ENCODE data around the gene PRPH. TPM values are rescaled to one million over a fixed set of nuclear protein-coding genes. Genes with fewer than 3 reads are reported as not detected.

PRPH gene
- total and polyA plus RNA-seq, 2 of the 13 experiments (the other 11 are each of a cell fraction or from before 2014, with no cell fraction given) = 0.12 TPM; not detected in 1

DNA sequence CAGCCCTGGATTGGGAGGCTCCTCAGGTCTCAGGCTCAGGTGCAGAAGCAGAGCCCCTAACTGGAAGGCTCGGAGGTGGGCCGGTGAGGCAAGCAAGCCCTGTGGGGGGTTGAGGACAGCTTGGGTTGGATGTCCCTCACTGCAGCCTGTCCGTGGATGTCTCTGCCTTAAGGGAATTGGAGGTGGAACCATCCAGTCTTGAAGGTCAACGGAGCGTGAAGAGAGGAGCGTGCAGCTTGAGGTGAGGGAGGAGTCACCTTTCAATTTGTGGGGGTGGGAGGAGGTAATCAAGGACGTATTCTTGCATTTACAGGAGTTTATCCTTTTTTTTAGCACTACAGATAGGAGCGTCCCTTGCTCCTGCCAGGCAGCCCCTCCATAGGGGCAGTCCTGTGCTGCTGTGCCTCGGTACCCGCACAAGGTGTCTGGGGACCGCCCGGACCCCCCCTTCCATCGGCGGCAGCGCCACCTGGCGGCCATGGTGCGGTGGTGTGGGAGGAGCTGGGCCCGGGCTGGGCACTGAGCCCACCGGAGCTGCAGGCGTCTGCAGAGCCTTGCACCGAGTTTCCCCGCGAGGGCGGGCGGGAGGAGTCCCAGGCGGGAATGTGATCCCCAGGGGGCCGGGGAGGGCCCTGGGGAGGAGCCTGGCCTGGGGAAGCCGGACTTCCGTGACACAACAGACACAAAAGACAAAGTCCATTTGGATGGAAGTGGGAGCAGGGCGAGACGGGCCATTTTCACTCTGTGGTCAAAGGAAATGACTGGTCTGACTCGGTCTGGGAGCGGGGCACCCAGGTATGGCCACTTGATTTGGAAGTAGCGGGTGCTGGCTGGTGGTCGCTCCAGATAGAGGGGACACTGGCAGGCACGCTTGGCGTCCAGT is 52.6 kb downstream of the PRPH start (continued):
- TF ChIP-seq, protein P1, sequence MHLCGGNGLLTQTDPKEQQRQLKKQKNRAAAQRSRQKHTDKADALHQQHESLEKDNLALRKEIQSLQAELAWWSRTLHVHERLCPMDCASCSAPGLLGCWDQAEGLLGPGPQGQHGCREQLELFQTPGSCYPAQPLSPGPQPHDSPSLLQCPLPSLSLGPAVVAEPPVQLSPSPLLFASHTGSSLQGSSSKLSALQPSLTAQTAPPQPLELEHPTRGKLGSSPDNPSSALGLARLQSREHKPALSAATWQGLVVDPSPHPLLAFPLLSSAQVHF (CRISPR knock-in tag; IDR thresholded peaks at IDR 0.05) = no peak
- TF ChIP-seq SIX4 (CRISPR knock-in tag; IDR thresholded peaks at IDR 0.05) = peak; percentile 89
- no peak for TF ChIP-seq GFI1 (CRISPR knock-in tag; IDR thresholded peaks at IDR 0.05; ENCODE audit: borderline replicate concordance)
- peak; percentile 70; the same call in 1 of the 2 replicates for TF ChIP-seq NAIF1 (CRISPR knock-in tag; IDR thresholded peaks at IDR 0.05; ENCODE audit: borderline replicate concordance)
- TF ChIP-seq, protein P2, sequence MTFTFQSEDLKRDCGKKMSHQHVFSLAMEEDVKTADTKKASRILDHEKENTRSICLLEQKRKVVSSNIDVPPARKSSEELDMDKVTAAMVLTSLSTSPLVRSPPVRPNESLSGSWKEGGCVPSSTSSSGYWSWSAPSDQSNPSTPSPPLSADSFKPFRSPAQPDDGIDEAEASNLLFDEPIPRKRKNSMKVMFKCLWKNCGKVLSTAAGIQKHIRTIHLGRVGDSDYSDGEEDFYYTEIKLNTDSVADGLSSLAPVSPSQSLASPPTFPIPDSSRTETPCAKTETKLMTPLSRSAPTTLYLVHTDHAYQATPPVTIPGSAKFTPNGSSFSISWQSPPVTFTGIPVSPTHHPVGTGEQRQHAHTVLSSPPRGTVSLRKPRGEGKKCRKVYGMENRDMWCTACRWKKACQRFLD (CRISPR knock-in tag; IDR thresholded peaks at IDR 0.05; ENCODE audit: borderline replicate concordance) = no peak
- TF ChIP-seq ZFP36L2 (CRISPR knock-in tag; IDR thresholded peaks at IDR 0.05) = peak; percentile 70; the same call in 1 of the 2 replicates
- TF ChIP-seq YEATS2 (CRISPR knock-in tag; IDR thresholded peaks at IDR 0.05; ENCODE audit: borderline replicate concordance) = peak; percentile 72; the same call in 1 of the 2 replicates
- TF ChIP-seq, protein P3, sequence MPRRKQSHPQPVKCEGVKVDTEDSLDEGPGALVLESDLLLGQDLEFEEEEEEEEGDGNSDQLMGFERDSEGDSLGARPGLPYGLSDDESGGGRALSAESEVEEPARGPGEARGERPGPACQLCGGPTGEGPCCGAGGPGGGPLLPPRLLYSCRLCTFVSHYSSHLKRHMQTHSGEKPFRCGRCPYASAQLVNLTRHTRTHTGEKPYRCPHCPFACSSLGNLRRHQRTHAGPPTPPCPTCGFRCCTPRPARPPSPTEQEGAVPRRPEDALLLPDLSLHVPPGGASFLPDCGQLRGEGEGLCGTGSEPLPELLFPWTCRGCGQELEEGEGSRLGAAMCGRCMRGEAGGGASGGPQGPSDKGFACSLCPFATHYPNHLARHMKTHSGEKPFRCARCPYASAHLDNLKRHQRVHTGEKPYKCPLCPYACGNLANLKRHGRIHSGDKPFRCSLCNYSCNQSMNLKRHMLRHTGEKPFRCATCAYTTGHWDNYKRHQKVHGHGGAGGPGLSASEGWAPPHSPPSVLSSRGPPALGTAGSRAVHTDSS (CRISPR knock-in tag; conservative IDR thresholded peaks at IDR 0.05) = 0 out of 2 replicates have a peak, but pooled peaks have one; percentile 54
- TF ChIP-seq PHF21A (CRISPR knock-in tag; IDR thresholded peaks at IDR 0.05) = peak; percentile 97
- TF ChIP-seq, protein P4, sequence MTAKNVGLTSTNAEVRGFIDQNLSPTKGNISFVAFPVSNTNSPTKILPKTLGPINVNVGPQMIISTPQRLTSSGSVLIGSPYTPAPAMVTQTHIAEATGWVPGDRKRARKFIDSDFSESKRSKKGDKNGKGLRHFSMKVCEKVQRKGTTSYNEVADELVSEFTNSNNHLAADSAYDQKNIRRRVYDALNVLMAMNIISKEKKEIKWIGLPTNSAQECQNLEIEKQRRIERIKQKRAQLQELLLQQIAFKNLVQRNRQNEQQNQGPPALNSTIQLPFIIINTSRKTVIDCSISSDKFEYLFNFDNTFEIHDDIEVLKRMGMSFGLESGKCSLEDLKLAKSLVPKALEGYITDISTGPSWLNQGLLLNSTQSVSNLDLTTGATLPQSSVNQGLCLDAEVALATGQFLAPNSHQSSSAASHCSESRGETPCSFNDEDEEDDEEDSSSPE (CRISPR knock-in tag; IDR thresholded peaks at IDR 0.05) = peak; percentile 91
- TF ChIP-seq, protein P5, sequence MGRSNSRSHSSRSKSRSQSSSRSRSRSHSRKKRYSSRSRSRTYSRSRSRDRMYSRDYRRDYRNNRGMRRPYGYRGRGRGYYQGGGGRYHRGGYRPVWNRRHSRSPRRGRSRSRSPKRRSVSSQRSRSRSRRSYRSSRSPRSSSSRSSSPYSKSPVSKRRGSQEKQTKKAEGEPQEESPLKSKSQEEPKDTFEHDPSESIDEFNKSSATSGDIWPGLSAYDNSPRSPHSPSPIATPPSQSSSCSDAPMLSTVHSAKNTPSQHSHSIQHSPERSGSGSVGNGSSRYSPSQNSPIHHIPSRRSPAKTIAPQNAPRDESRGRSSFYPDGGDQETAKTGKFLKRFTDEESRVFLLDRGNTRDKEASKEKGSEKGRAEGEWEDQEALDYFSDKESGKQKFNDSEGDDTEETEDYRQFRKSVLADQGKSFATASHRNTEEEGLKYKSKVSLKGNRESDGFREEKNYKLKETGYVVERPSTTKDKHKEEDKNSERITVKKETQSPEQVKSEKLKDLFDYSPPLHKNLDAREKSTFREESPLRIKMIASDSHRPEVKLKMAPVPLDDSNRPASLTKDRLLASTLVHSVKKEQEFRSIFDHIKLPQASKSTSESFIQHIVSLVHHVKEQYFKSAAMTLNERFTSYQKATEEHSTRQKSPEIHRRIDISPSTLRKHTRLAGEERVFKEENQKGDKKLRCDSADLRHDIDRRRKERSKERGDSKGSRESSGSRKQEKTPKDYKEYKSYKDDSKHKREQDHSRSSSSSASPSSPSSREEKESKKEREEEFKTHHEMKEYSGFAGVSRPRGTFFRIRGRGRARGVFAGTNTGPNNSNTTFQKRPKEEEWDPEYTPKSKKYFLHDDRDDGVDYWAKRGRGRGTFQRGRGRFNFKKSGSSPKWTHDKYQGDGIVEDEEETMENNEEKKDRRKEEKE (IDR thresholded peaks at IDR 0.05) = no peak
- TF ChIP-seq ZNF441 (CRISPR knock-in tag; IDR thresholded peaks at IDR 0.05; ENCODE audit: borderline replicate concordance) = peak; percentile 93
- peak; percentile 93 for TF ChIP-seq MEIS2 (CRISPR knock-in tag; IDR thresholded peaks at IDR 0.05)
- TF ChIP-seq, protein P6, sequence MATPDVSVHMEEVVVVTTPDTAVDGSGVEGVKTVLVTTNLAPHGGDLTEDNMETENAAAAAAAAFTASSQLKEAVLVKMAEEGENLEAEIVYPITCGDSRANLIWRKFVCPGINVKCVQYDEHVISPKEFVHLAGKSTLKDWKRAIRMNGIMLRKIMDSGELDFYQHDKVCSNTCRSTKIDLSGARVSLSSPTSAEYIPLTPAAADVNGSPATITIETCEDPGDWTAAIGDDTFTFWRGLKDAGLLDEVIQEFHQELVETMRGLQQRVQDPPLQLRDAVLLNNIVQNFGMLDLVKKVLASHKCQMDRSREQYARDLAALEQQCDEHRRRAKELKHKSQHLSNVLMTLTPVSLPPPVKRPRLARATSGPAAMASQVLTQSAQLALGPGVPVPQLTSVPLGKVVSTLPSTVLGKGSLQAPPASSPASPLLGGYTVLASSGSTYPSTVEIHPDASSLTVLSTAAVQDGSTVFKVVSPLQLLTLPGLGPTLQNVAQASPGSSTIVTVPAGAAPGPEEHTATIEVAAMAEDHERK (CRISPR knock-in tag; IDR thresholded peaks at IDR 0.05; ENCODE audit: low read depth) = no peak
- TF ChIP-seq HOXA3 (CRISPR knock-in tag; IDR thresholded peaks at IDR 0.05) = 0 out of 2 replicates have a peak, but pooled peaks have one; percentile 78
- peak; percentile 90 for TF ChIP-seq RFXAP (CRISPR knock-in tag; IDR thresholded peaks at IDR 0.05; ENCODE audit: borderline replicate concordance)
- peak; percentile 70; the same call in 1 of the 2 replicates for TF ChIP-seq ARNTL (CRISPR knock-in tag; IDR thresholded peaks at IDR 0.05)
- peak; percentile 74 for TF ChIP-seq POGZ (CRISPR knock-in tag; IDR thresholded peaks at IDR 0.05)
- TF ChIP-seq MIER3 (CRISPR knock-in tag; IDR thresholded peaks at IDR 0.05; ENCODE audit: borderline replicate concordance) = no peak; the same call in 1 of the 2 replicates
- no peak for TF ChIP-seq RFX1 (IDR thresholded peaks at IDR 0.05)

Data from HepG2 (cell line).